DND-41 (cell line): ENCODE data around the gene TNRC6B.
"Not testable (repeated sequence)": the region's sequence is repeated elsewhere in the genome, so short reads cannot be mapped to it uniquely, and the experiment has no call there.

Experiments
- ATAC-seq: fragments of 200-7000 bp; cut with Tn5 transposase; 3 replicates; pipeline ENCODE4 v1.9.1; 2021; ENCODE audit warnings: low read depth; ENCODE audit not compliant: insufficient read depth
- DNase-seq: peaks from one replicate; pipeline ENCODE4 v3.0.0-alpha.2; 2020
- H2AFZ ChIP-seq: 2 replicates; pipeline ENCODE4 v1.6.0; 2012; ENCODE audit warnings: low read depth, low read length
- H3K27ac ChIP-seq: 2 replicates; pipeline ENCODE4 v1.5.1; 2012; ENCODE audit warnings: low read length, inconsistent platforms
- H3K27me3 ChIP-seq: fragments of 200-600 bp; sonication (generic); 2 replicates; pipeline ENCODE4 v1.6.0; 2012; ENCODE audit warnings: low read length, mild to moderate bottlenecking, inconsistent platforms; ENCODE audit not compliant: insufficient read depth, poor library complexity
- H3K36me3 ChIP-seq: 2 replicates; pipeline ENCODE4 v1.5.1; 2012; ENCODE audit warnings: low read length, inconsistent platforms; ENCODE audit not compliant: insufficient read depth
- H3K4me1 ChIP-seq: 2 replicates; pipeline ENCODE4 v1.5.1; 2012; ENCODE audit warnings: mild to moderate bottlenecking, low read length; ENCODE audit not compliant: insufficient read depth
- H3K4me2 ChIP-seq: 2 replicates; pipeline ENCODE4 v1.6.0; 2012; ENCODE audit warnings: mild to moderate bottlenecking, moderate library complexity, low read length, inconsistent platforms; ENCODE audit not compliant: insufficient read depth
- H3K4me3 ChIP-seq, 2 experiments: fragments of 200-600 bp in 1 of 2; shearing (Covaris generic) in 1 of 2; 2 replicates each; pipeline ENCODE4 v1.5.1; 2012 to 2016; ENCODE audit warnings: inconsistent platforms in 2 of 2, low read length in 2 of 2, mild to moderate bottlenecking in 2 of 2, low read depth in 1 of 2, moderate library complexity in 1 of 2
- H3K79me2 ChIP-seq: 2 replicates; pipeline ENCODE4 v1.6.0; 2012; ENCODE audit warnings: low read length, inconsistent platforms; ENCODE audit not compliant: insufficient read depth
- H3K9ac ChIP-seq: 2 replicates; pipeline ENCODE4 v1.6.0; 2012; ENCODE audit warnings: low read depth, mild to moderate bottlenecking, inconsistent platforms, low read length, moderate library complexity
- H3K9me3 ChIP-seq: 2 replicates; pipeline ENCODE4 v1.5.1; 2012; ENCODE audit warnings: low read length, moderate library complexity, mild to moderate bottlenecking, inconsistent platforms; ENCODE audit not compliant: insufficient read depth, severe bottlenecking
- H4K20me1 ChIP-seq: 2 replicates; pipeline ENCODE4 v1.6.0; 2012; ENCODE audit warnings: low read length; ENCODE audit not compliant: insufficient read depth
- EZH2 ChIP-seq: IDR thresholded peaks from 3 replicates; pipeline ENCODE4 v1.6.1; 2012; ENCODE audit warnings: borderline replicate concordance, low read depth, mild to moderate bottlenecking, moderate library complexity, low read length, inconsistent platforms; ENCODE audit not compliant: severe bottlenecking
- TF ChIP-seq, protein P1 (sequence below): IDR thresholded peaks from 2 replicates; pipeline ENCODE4 v1.5.1; 2012; ENCODE audit warnings: borderline replicate concordance, low read length, moderate library complexity, mild to moderate bottlenecking; ENCODE audit not compliant: poor library complexity, severe bottlenecking; ENCODE audit errors: extremely low read depth

Gene TNRC6B

DNA sequence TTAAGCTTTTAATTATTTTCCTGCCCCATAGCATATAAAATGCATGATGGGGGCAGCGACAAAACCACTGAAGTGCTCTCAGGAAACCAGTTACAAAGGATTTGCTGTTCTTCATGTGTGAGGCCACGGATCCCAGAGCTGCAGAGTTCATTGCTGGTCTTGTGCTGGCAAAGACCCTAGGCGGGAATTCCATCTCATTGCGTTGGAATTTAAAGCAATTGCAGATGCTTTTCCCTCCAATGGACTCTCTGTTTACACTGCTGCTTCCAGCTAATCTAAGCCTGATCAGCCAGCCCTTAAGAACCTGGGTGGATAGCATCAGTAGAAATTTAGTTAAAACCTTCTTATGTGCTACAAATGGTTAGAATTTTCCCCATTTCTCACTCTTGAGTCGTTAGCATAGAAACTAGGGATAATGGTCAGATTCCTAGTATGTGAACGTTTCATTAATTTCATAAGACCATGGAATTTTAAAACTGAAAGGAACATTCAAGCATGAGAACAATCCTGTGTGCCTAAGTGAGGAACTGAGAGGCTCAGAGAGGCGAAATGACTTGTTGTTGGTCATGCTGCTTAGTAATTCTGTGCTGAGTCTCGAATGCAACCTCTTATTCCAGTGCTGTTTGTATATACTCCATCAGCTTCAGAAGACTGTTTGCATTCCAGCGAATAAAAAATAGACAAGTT is 132.5 kb downstream of the TNRC6B start:
- DNase-seq = no peak
- TF ChIP-seq, protein P1, sequence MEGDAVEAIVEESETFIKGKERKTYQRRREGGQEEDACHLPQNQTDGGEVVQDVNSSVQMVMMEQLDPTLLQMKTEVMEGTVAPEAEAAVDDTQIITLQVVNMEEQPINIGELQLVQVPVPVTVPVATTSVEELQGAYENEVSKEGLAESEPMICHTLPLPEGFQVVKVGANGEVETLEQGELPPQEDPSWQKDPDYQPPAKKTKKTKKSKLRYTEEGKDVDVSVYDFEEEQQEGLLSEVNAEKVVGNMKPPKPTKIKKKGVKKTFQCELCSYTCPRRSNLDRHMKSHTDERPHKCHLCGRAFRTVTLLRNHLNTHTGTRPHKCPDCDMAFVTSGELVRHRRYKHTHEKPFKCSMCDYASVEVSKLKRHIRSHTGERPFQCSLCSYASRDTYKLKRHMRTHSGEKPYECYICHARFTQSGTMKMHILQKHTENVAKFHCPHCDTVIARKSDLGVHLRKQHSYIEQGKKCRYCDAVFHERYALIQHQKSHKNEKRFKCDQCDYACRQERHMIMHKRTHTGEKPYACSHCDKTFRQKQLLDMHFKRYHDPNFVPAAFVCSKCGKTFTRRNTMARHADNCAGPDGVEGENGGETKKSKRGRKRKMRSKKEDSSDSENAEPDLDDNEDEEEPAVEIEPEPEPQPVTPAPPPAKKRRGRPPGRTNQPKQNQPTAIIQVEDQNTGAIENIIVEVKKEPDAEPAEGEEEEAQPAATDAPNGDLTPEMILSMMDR = no peak
- no peak for TF ChIP-seq EZH2
- H2AFZ ChIP-seq = no peak overlapping the region
- no peak overlapping the region for H3K9ac ChIP-seq
- H3K9me3 ChIP-seq = no peaks in the 10 kb centered on the region
- no peak overlapping the region for H3K27ac ChIP-seq
- no peaks in the 10 kb centered on the region; the same call in 1 of the 2 replicates for H4K20me1 ChIP-seq
- no peak overlapping the region for H3K4me3 ChIP-seq
- H3K4me1 ChIP-seq = no peaks in the 10 kb centered on the region
- ATAC-seq = no peak
- no peak overlapping the region for H3K4me2 ChIP-seq
- H3K36me3 ChIP-seq = peaks cover 83% of the 10 kb centered on the region
- H3K79me2 ChIP-seq = no peaks in the 10 kb centered on the region
- H3K27me3 ChIP-seq = no peaks in the 10 kb centered on the region

DNA sequence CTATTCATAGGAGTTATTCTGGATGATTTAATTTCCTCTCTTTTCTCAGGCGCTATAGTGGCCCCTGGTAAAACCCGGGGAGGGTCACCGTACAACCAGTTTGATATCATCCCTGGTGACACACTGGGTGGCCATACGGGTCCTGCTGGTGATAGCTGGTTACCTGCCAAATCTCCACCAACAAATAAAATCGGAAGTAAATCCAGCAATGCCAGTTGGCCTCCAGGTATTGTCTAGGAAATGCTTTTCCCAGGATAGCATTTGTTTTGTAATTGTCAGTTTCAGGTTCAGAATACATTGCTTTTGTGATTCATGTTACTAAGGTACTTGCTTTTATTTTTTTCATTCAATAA is 133.0 kb downstream of the TNRC6B start:
- peaks cover 84% of the 10 kb centered on the region for H3K36me3 ChIP-seq
- no peak overlapping the region for H3K27ac ChIP-seq
- no peaks in the 10 kb centered on the region; the same call in 1 of the 2 replicates for H4K20me1 ChIP-seq
- no peaks in the 10 kb centered on the region for H3K4me1 ChIP-seq
- H3K4me2 ChIP-seq = no peak overlapping the region
- no peak overlapping the region for H3K9ac ChIP-seq
- no peak overlapping the region for H2AFZ ChIP-seq
- no peak for TF ChIP-seq EZH2
- TF ChIP-seq, protein P1 = no peak
- DNase-seq (no peak), ATAC-seq (no peak)
- H3K79me2 ChIP-seq = no peaks in the 10 kb centered on the region
- H3K27me3 ChIP-seq = no peaks in the 10 kb centered on the region
- no peak overlapping the region for H3K4me3 ChIP-seq
- H3K9me3 ChIP-seq = no peaks in the 10 kb centered on the region

DNA sequence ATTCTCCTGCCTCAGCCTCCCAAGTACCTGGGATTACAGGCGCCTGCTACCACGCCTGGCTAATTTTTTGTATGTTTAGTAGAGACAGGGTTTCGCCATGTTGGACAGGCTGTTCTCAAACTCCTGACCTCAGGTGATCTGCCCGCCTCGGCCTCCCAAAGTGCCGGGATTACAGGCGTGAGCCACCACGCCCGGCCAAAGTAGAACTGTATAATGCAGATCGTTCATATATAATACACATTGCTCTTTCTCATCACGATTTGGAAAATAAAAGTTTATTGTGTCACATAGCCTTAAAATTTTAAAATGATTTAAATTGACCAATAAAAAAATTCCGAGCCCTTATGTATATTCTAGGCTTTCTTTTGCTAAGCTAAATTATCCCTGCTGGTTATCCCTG is 133.9 kb downstream of the TNRC6B start:
- peaks cover 93% of the 10 kb centered on the region for H3K36me3 ChIP-seq
- ATAC-seq, H3K27me3 ChIP-seq, H4K20me1 ChIP-seq, H2AFZ ChIP-seq, H3K4me1 ChIP-seq, H3K4me2 ChIP-seq, H3K4me3 ChIP-seq, H3K9ac ChIP-seq, DNase-seq, H3K79me2 ChIP-seq, H3K27ac ChIP-seq, H3K9me3 ChIP-seq: not testable (repeated sequence)

DNA sequence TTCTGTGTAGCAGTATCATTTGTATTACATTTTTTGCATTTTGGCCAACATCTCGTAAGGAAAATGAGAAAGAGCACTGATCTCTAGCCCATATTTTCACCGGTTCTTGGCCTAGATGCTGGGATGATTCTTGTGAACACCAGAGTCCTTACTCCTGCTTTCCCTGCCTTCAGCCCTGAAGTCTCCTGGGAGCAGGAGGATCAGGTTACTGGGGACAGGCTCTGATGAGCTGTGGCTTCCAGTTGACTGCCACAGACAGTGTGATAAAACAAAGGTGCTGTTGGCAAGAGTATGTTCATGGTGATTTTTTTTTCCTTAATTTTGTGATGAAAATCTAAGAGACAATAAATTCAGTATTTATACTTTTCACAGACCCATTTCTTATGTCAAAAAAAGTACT is 134.3 kb downstream of the TNRC6B start:
- Histone ChIP-seq H4K20me1 (no peaks in the 10 kb centered on the region; the same call in 1 of the 2 replicates), H3K27me3 (no peaks in the 10 kb centered on the region), H3K4me1 (no peaks in the 10 kb centered on the region), H3K9ac (no peak overlapping the region), H3K27ac (no peak overlapping the region), H3K4me2 (no peak overlapping the region), H3K79me2 (no peaks in the 10 kb centered on the region), H3K36me3 (peaks cover 93% of the 10 kb centered on the region), H3K4me3 (no peak overlapping the region), H3K9me3 (no peaks in the 10 kb centered on the region), H2AFZ (no peak overlapping the region)
- no peak for TF ChIP-seq EZH2
- TF ChIP-seq, protein P1 = no peak
- ATAC-seq (no peak), DNase-seq (no peak)
